Endodermal cell (in vitro differentiated cells): Measurements from ENCODE around the gene GAB3. TPM values are rescaled to one million over a fixed set of nuclear protein-coding genes. Genes with fewer than 3 reads are reported as not detected.

ENCODE experiments used
- DNase-seq: peaks from one replicate; pipeline ENCODE4 v3.0.0-alpha.2; 2017
- H3K27ac ChIP-seq: 2 replicates; pipeline ENCODE4 v1.5.1; 2013; ENCODE audit warnings: mild to moderate bottlenecking, low read depth, low read length, moderate library complexity
- H3K27me3 ChIP-seq: 2 replicates; pipeline ENCODE4 v1.6.1; 2013; ENCODE audit warnings: mild to moderate bottlenecking, low read length, moderate library complexity; ENCODE audit not compliant: insufficient read depth, control insufficient read depth, poor library complexity, severe bottlenecking
- H3K36me3 ChIP-seq: 2 replicates; pipeline ENCODE4 v1.7.0; 2013; ENCODE audit warnings: mild to moderate bottlenecking, low read length, moderate library complexity; ENCODE audit not compliant: control insufficient read depth, insufficient read depth
- H3K4me1 ChIP-seq: one replicate; pipeline ENCODE4 v1.7.0; 2013; ENCODE audit warnings: low read length; ENCODE audit not compliant: control insufficient read depth, insufficient read depth
- H3K4me3 ChIP-seq: 2 replicates; pipeline ENCODE4 v1.5.1; 2013; ENCODE audit warnings: mild to moderate bottlenecking, low read length, moderate library complexity
- H3K9ac ChIP-seq: 2 replicates; pipeline ENCODE4 v1.6.1; 2013; ENCODE audit warnings: mild to moderate bottlenecking, low read length, moderate library complexity; ENCODE audit not compliant: poor library complexity, severe bottlenecking; ENCODE audit errors: extremely low read depth
- H3K9me3 ChIP-seq: 2 replicates; pipeline ENCODE4 v1.6.1; 2013; ENCODE audit warnings: mild to moderate bottlenecking, low read length, moderate library complexity; ENCODE audit not compliant: control insufficient read depth
- H3K27ac Mint-ChIP-seq: 2 replicates; pipeline ENCODE4 v1.8.0; 2020; ENCODE audit warnings: mixed read lengths
- H3K27me3 Mint-ChIP-seq: 2 replicates; pipeline ENCODE4 v1.8.0; 2021; ENCODE audit warnings: mild to moderate bottlenecking, mixed read lengths; ENCODE audit not compliant: insufficient read depth
- H3K36me3 Mint-ChIP-seq: 2 replicates; pipeline ENCODE4 v1.8.0; 2020; ENCODE audit warnings: low read depth, mixed read lengths
- H3K4me1 Mint-ChIP-seq: 2 replicates; pipeline ENCODE4 v1.8.0; 2020; ENCODE audit warnings: mixed read lengths
- H3K4me3 Mint-ChIP-seq: 2 replicates; pipeline ENCODE4 v1.8.0; 2020; ENCODE audit warnings: mild to moderate bottlenecking, moderate library complexity, mixed read lengths
- H3K9me3 Mint-ChIP-seq: 2 replicates; pipeline ENCODE4 v1.8.0; 2020; ENCODE audit warnings: mild to moderate bottlenecking, mixed read lengths
- CTCF ChIP-seq: fragments of 200-600 bp; sonication (generic); conservative IDR thresholded peaks from 2 replicates; pipeline ENCODE4 v1.5.0; 2021; ENCODE audit warnings: antibody characterized with exemption, mild to moderate bottlenecking
- WGBS, 2 experiments: methylation state at CpG; one replicate each; pipeline versions ENCODE4 v1.1.5 to v1.1.7; 2013; ENCODE audit warnings: missing lambda C conversion rate in 2 of 2, mixed read lengths in 1 of 2; ENCODE audit not compliant: insufficient coverage in 1 of 2, insufficient read length in 1 of 2; 5-methylcytosine and 5-hydroxymethylcytosine counted together
- total RNA-seq, 2 donors: library from RNA; stranded (reverse); fragmentation: NEBNext Ultra II Directional in 1 of 2; extraction: Animal tissue kit (Norgen Biotek cat#: 25700) in 1 of 2; gene quantifications; 2 replicates in 1 of 2; 3 replicates in 1 of 2; pipeline ENCODE4 v1.2.1, GENCODE V29; 2021

The GAB3 gene
- total RNA-seq, 2 donors from 2014 or later: 0.13 to 0.55 TPM

DNA sequence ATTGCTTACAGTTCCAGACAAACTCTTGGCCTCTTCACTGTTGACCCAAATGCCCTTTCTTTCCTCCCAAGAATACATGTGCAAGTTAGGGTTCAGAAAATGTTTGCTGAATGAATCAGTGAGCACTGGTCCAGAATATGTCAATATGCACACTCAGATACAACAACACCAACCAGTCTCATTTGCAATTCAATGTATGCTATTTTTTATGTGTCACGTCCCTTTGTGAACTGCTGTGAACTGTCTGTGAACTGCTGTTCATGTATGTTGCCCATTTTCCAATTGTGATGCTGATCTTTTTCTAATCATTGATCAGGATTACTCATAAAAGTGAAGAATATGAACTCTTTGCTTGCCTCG is 17.8 kb downstream of the GAB3 start:
- H3K27ac ChIP-seq: no peak overlapping the region
- Mint-ChIP-seq H3K4me3 (no peak overlapping the region), H3K36me3 (no peaks in the 10 kb centered on the region), H3K9me3 (peaks cover 39% of the 10 kb centered on the region), H3K27ac (no peak overlapping the region), H3K27me3 (no peaks in the 10 kb centered on the region), H3K4me1 (peaks cover 3% of the 10 kb centered on the region)
- H3K4me1 ChIP-seq: no peaks in the 10 kb centered on the region
- no peak overlapping the region for H3K4me3 ChIP-seq
- DNase-seq: no peak
- H3K27me3 ChIP-seq: no peaks in the 10 kb centered on the region
- 94 to 100% methylated on average over 1 to 2 of the region's 2 CpGs for WGBS, 2 experiments
- no peak for TF ChIP-seq CTCF
- H3K9ac ChIP-seq: no peak overlapping the region
- no peaks in the 10 kb centered on the region for H3K9me3 ChIP-seq
- H3K36me3 ChIP-seq: no peaks in the 10 kb centered on the region

DNA sequence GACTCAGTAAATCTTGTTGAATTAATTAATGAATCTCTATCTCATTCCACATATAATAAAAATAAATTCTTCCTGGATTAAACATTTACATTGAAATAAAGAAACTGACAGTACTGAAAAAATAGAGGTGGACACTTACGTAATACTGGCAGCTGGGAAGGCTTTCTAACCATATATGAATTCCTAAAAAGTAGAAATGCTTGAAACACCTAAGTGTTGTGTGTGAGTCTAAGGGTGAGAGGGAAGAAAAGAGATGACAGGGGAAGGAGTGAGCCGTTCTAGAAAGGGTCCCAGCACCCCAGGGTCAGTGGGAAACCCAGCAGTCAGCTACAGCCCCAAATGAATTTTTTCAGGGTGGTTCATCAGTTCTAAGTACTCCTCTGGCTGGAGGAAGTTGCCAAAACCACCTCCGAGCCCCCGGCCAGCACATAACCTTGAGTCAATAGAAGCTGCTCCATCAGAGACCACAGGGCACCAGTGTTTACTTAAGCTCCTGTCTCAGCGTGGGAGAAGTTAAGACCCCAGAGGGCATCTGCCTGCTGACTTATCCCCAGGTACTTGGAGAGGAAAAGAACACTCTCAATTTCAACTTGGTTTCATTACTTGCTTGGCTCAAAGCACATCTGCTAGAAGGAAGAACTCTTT is 18.3 kb downstream of the GAB3 start:
- TF ChIP-seq CTCF: no peak
- Histone ChIP-seq H3K27me3 (no peaks in the 10 kb centered on the region), H3K9ac (no peak overlapping the region), H3K27ac (no peak overlapping the region), H3K4me3 (no peak overlapping the region), H3K36me3 (no peaks in the 10 kb centered on the region), H3K4me1 (no peaks in the 10 kb centered on the region), H3K9me3 (no peaks in the 10 kb centered on the region)
- Mint-ChIP-seq H3K27me3 (no peaks in the 10 kb centered on the region), H3K4me3 (no peak overlapping the region), H3K4me1 (peaks cover 3% of the 10 kb centered on the region), H3K27ac (no peak overlapping the region), H3K36me3 (no peaks in the 10 kb centered on the region), H3K9me3 (peaks cover 38% of the 10 kb centered on the region)
- DNase-seq: no peak
- WGBS, 2 experiments: 71 to 83% methylated on average over 1 to 5 of the region's 5 CpGs

DNA sequence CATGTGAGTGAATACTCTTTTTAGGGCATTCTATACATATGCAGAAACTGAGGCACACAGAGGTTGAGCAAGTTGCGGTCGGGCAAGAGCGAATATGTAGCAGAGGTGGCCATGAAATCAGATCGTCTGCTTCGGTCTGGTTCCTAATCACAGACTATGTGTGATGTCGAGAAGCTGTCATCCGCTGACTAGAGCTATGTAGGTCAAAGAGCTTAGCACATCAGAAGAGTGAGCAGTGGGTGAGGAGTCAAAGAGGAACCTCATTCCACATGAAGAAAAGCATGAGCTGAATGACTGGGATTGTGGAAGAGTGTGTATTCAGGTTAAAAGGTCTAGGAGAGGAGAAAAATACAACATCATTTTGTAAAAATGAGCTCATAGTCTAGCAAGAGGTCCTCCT is 19.0 kb downstream of the GAB3 start:
- Histone ChIP-seq H3K27me3 (no peaks in the 10 kb centered on the region), H3K4me3 (no peak overlapping the region), H3K27ac (no peak overlapping the region), H3K9me3 (no peaks in the 10 kb centered on the region), H3K36me3 (no peaks in the 10 kb centered on the region), H3K9ac (no peak overlapping the region), H3K4me1 (no peaks in the 10 kb centered on the region)
- no peak for TF ChIP-seq CTCF
- Mint-ChIP-seq H3K4me1 (peaks cover 3% of the 10 kb centered on the region), H3K27ac (no peak overlapping the region), H3K36me3 (no peaks in the 10 kb centered on the region), H3K9me3 (peaks cover 34% of the 10 kb centered on the region), H3K27me3 (no peaks in the 10 kb centered on the region), H3K4me3 (no peak overlapping the region)
- no peak for DNase-seq
- WGBS, 2 experiments: 94 to 100% methylated on average over 1 to 7 of the region's 7 CpGs
